HEK293 (cell line): ENCODE results near the gene FMN1.

ENCODE experiments used
- HOXA7 ChIP-seq: sonication (generic); formaldehyde crosslinking; IDR thresholded peaks from 2 replicates; pipeline ENCODE4 v1.8.1; 2022; ENCODE audit warnings: missing genetic modification reagents, borderline replicate concordance
- PRDM1 ChIP-seq: fragments of 450-650 bp; formaldehyde crosslinking; IDR thresholded peaks from 2 replicates; pipeline ENCODE4; 2016; ENCODE audit warnings: missing biosample characterization, missing genetic modification characterization
- SALL2 ChIP-seq: fragments of 450-650 bp; formaldehyde crosslinking; IDR thresholded peaks from 2 replicates; pipeline ENCODE4 v1.5.0; 2017; ENCODE audit warnings: missing biosample characterization, mild to moderate bottlenecking, missing genetic modification characterization, borderline replicate concordance
- ZBTB21 ChIP-seq: fragments of 450-650 bp; formaldehyde crosslinking; IDR thresholded peaks from 2 replicates; pipeline ENCODE4 v1.5.1; 2017; ENCODE audit warnings: missing biosample characterization, missing genetic modification characterization
- ZNF114 ChIP-seq: fragments of 450-650 bp; formaldehyde crosslinking; IDR thresholded peaks from 2 replicates; pipeline ENCODE4 v1.5.0; 2017; ENCODE audit warnings: missing biosample characterization, missing genetic modification characterization
- ZNF121 ChIP-seq: fragments of 450-650 bp; formaldehyde crosslinking; IDR thresholded peaks from 2 replicates; pipeline ENCODE4 v1.5.1; 2016; ENCODE audit warnings: missing biosample characterization, missing genetic modification characterization
- ZNF138 ChIP-seq: fragments of 450-650 bp; formaldehyde crosslinking; IDR thresholded peaks from 2 replicates; pipeline ENCODE4 v1.5.1; 2016; ENCODE audit warnings: missing biosample characterization, missing genetic modification characterization, borderline replicate concordance
- ZNF510 ChIP-seq: fragments of 450-650 bp; formaldehyde crosslinking; IDR thresholded peaks from 2 replicates; pipeline ENCODE4 v1.5.1; 2018; ENCODE audit warnings: mild to moderate bottlenecking, missing genetic modification characterization, missing biosample characterization; ENCODE audit not compliant: insufficient replicate concordance
- ZNF514 ChIP-seq: fragments of 450-650 bp; formaldehyde crosslinking; IDR thresholded peaks from 2 replicates; pipeline ENCODE4 v1.5.1; 2016; ENCODE audit warnings: missing biosample characterization, missing genetic modification characterization
- ZNF571 ChIP-seq: fragments of 450-650 bp; formaldehyde crosslinking; IDR thresholded peaks from 2 replicates; pipeline ENCODE4 v1.5.0; 2017; ENCODE audit warnings: missing biosample characterization, missing genetic modification characterization
- ZNF670 ChIP-seq: fragments of 450-650 bp; formaldehyde crosslinking; IDR thresholded peaks from 2 replicates; pipeline ENCODE4 v1.5.1; 2016; ENCODE audit warnings: missing biosample characterization, missing genetic modification characterization, low read depth
- TF ChIP-seq, protein P1 (sequence below): fragments of 450-650 bp; formaldehyde crosslinking; IDR thresholded peaks from 2 replicates; pipeline ENCODE4 v1.5.1; 2016; ENCODE audit warnings: missing biosample characterization, missing genetic modification characterization
- TF ChIP-seq, protein P2 (sequence below): fragments of 450-650 bp; formaldehyde crosslinking; IDR thresholded peaks from 2 replicates; pipeline ENCODE4 v1.5.1; 2016; ENCODE audit warnings: missing biosample characterization, missing genetic modification characterization

DNA sequence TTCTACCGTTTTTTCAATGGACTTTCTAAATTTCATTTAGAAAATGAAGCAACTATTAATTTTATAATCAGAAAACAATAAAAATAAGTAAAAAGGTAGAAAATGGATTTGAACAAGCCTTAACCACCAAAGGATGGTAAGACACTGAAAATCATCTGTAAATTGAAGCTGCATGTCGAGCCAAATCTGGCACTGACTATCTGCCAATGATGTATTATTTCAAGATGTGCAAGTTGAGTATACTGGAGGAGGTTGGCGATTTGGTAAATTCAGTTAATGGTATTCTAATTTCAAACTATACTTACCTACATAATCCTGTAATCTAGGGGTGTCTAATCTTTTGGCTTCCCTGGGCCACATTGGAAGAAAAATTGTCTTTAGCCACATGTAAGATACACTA, 93.5 kb downstream of the FMN1 start:
- TF ChIP-seq ZNF138 (tag by site-specific recombination) (no peak), ZNF121 (tag by site-specific recombination) (no peak), SALL2 (tag by site-specific recombination) (no peak), ZNF571 (tag by site-specific recombination) (no peak), HOXA7 (CRISPR knock-in tag) (no peak), PRDM1 (tag by site-specific recombination) (no peak), ZNF114 (tag by site-specific recombination) (no peak), ZNF510 (no peak), ZNF670 (tag by site-specific recombination) (no peak), ZNF514 (tag by site-specific recombination) (no peak), ZBTB21 (tag by site-specific recombination) (no peak)
- TF ChIP-seq, protein P1, sequence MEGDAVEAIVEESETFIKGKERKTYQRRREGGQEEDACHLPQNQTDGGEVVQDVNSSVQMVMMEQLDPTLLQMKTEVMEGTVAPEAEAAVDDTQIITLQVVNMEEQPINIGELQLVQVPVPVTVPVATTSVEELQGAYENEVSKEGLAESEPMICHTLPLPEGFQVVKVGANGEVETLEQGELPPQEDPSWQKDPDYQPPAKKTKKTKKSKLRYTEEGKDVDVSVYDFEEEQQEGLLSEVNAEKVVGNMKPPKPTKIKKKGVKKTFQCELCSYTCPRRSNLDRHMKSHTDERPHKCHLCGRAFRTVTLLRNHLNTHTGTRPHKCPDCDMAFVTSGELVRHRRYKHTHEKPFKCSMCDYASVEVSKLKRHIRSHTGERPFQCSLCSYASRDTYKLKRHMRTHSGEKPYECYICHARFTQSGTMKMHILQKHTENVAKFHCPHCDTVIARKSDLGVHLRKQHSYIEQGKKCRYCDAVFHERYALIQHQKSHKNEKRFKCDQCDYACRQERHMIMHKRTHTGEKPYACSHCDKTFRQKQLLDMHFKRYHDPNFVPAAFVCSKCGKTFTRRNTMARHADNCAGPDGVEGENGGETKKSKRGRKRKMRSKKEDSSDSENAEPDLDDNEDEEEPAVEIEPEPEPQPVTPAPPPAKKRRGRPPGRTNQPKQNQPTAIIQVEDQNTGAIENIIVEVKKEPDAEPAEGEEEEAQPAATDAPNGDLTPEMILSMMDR (tag by site-specific recombination): no peak
- TF ChIP-seq, protein P2, sequence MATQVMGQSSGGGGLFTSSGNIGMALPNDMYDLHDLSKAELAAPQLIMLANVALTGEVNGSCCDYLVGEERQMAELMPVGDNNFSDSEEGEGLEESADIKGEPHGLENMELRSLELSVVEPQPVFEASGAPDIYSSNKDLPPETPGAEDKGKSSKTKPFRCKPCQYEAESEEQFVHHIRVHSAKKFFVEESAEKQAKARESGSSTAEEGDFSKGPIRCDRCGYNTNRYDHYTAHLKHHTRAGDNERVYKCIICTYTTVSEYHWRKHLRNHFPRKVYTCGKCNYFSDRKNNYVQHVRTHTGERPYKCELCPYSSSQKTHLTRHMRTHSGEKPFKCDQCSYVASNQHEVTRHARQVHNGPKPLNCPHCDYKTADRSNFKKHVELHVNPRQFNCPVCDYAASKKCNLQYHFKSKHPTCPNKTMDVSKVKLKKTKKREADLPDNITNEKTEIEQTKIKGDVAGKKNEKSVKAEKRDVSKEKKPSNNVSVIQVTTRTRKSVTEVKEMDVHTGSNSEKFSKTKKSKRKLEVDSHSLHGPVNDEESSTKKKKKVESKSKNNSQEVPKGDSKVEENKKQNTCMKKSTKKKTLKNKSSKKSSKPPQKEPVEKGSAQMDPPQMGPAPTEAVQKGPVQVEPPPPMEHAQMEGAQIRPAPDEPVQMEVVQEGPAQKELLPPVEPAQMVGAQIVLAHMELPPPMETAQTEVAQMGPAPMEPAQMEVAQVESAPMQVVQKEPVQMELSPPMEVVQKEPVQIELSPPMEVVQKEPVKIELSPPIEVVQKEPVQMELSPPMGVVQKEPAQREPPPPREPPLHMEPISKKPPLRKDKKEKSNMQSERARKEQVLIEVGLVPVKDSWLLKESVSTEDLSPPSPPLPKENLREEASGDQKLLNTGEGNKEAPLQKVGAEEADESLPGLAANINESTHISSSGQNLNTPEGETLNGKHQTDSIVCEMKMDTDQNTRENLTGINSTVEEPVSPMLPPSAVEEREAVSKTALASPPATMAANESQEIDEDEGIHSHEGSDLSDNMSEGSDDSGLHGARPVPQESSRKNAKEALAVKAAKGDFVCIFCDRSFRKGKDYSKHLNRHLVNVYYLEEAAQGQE (tag by site-specific recombination): no peak
